ENCODE measurements around the gene NFIX.
"Not testable (repeated sequence)": the region's sequence is repeated elsewhere in the genome, so short reads cannot be mapped to it uniquely, and the experiment has no call there.

The NFIX gene

GRCh38 chr19:12947702-12948611 lies 47.3 kb upstream of the NFIX start:
- peaks cover 13% of the 10 kb centered on the region for H3K79me2 ChIP-seq (ENCODE audit: control insufficient read depth, insufficient read depth, low read length)
- WGBS (ENCODE audit: extremely low coverage, insufficient coverage, low lambda C conversion rate) = no CpG with 5 or more reads among the region's 28 CpGs
- H3K9ac ChIP-seq (ENCODE audit: low read length) = no peak overlapping the region
- H3K36me3 ChIP-seq (ENCODE audit: control insufficient read depth, insufficient read depth, low read length) = peaks cover 13% of the 10 kb centered on the region
- no peak overlapping the region for H3K18ac ChIP-seq (ENCODE audit: low read length)
- H4K8ac ChIP-seq (ENCODE audit: low read depth, low read length) = no peak overlapping the region
- no peak for DNase-seq
- H2BK120ac ChIP-seq (ENCODE audit: low read depth, low read length) = no peak overlapping the region
- no peak overlapping the region for H2BK15ac ChIP-seq (replicated peaks; ENCODE audit: low read depth)
- no peak overlapping the region for H3K56ac ChIP-seq (ENCODE audit: low read length)
- H3K4me1 ChIP-seq (ENCODE audit: control insufficient read depth, low read depth, low read length) = no peaks in the 10 kb centered on the region
- no peak overlapping the region for H3K4me3 ChIP-seq (ENCODE audit: low read length)
- no peak overlapping the region for H3K23ac ChIP-seq (ENCODE audit: low read length)
- H3K27ac ChIP-seq (ENCODE audit: low read depth, low read length) = no peak overlapping the region
- H3K79me1 ChIP-seq (ENCODE audit: low read length) = peaks cover 9% of the 10 kb centered on the region
- no peak overlapping the region for H4K5ac ChIP-seq (ENCODE audit: low read length)
- H3K4me2 ChIP-seq (ENCODE audit: low read length) = no peak overlapping the region
- H3K27me3 ChIP-seq (ENCODE audit: insufficient read depth, low read length, poor library complexity) = no peaks in the 10 kb centered on the region
- H2BK5ac ChIP-seq (ENCODE audit: low read length) = no peak overlapping the region
- H3K4ac ChIP-seq (ENCODE audit: low read depth, low read length) = no peak overlapping the region
- H2AK5ac ChIP-seq (ENCODE audit: low read length) = no peak overlapping the region

- Histone ChIP-seq H4K5ac (ENCODE audit: low read length) (no peak overlapping the region), H2AK5ac (ENCODE audit: low read length) (no peak overlapping the region), H3K36me3 (ENCODE audit: control insufficient read depth, insufficient read depth, low read length) (peaks cover 7% of the 10 kb centered on the region), H3K18ac (ENCODE audit: low read length) (no peak overlapping the region), H3K79me2 (ENCODE audit: control insufficient read depth, insufficient read depth, low read length) (peaks cover 13% of the 10 kb centered on the region), H3K27me3 (ENCODE audit: insufficient read depth, low read length, poor library complexity) (no peaks in the 10 kb centered on the region), H3K27ac (ENCODE audit: low read depth, low read length) (no peak overlapping the region), H3K56ac (ENCODE audit: low read length) (no peak overlapping the region), H3K9ac (ENCODE audit: low read length) (no peak overlapping the region), H2BK15ac (replicated peaks; ENCODE audit: low read depth) (no peak overlapping the region), H3K23ac (ENCODE audit: low read length) (no peak overlapping the region), H3K4me1 (ENCODE audit: control insufficient read depth, low read depth, low read length) (no peaks in the 10 kb centered on the region), H3K4me2 (ENCODE audit: low read length) (no peak overlapping the region), H3K4me3 (ENCODE audit: low read length) (no peak overlapping the region), H2BK120ac (ENCODE audit: low read depth, low read length) (no peak overlapping the region), H2BK5ac (ENCODE audit: low read length) (no peak overlapping the region), H3K79me1 (ENCODE audit: low read length) (peaks cover 5% of the 10 kb centered on the region), H4K8ac (ENCODE audit: low read depth, low read length) (no peak overlapping the region), H3K4ac (ENCODE audit: low read depth, low read length) (no peak overlapping the region)
- DNase-seq = no peak
- WGBS (ENCODE audit: extremely low coverage, insufficient coverage, low lambda C conversion rate) = no CpG with 5 or more reads among the region's 30 CpGs
Observed at GRCh38 chr19:12948612-12949362, 46.5 kb upstream of the NFIX start.

GRCh38 chr19:12949363-12950283 lies 45.7 kb upstream of the NFIX start:
- no peak overlapping the region for H3K56ac ChIP-seq (ENCODE audit: low read length)
- no peak overlapping the region for H4K8ac ChIP-seq (ENCODE audit: low read depth, low read length)
- H3K4me3 ChIP-seq (ENCODE audit: low read length) = no peak overlapping the region
- no peak overlapping the region for H4K5ac ChIP-seq (ENCODE audit: low read length)
- H3K18ac ChIP-seq (ENCODE audit: low read length) = no peak overlapping the region
- H2BK15ac ChIP-seq (replicated peaks; ENCODE audit: low read depth) = no peak overlapping the region
- no peak for DNase-seq
- H2AK5ac ChIP-seq (ENCODE audit: low read length) = no peak overlapping the region
- H2BK5ac ChIP-seq (ENCODE audit: low read length) = no peak overlapping the region
- no peaks in the 10 kb centered on the region for H3K27me3 ChIP-seq (ENCODE audit: insufficient read depth, low read length, poor library complexity)
- peaks cover 9% of the 10 kb centered on the region for H3K36me3 ChIP-seq (ENCODE audit: control insufficient read depth, insufficient read depth, low read length)
- H3K4me2 ChIP-seq (ENCODE audit: low read length) = no peak overlapping the region
- H3K27ac ChIP-seq (ENCODE audit: low read depth, low read length) = no peak overlapping the region
- H3K4ac ChIP-seq (ENCODE audit: low read depth, low read length) = no peak overlapping the region
- H3K79me2 ChIP-seq (ENCODE audit: control insufficient read depth, insufficient read depth, low read length) = peaks cover 19% of the 10 kb centered on the region
- no peaks in the 10 kb centered on the region for H3K4me1 ChIP-seq (ENCODE audit: control insufficient read depth, low read depth, low read length)
- no peak overlapping the region for H3K23ac ChIP-seq (ENCODE audit: low read length)
- no peak overlapping the region for H3K9ac ChIP-seq (ENCODE audit: low read length)
- peaks cover 5% of the 10 kb centered on the region for H3K79me1 ChIP-seq (ENCODE audit: low read length)
- WGBS (ENCODE audit: extremely low coverage, insufficient coverage, low lambda C conversion rate) = no CpG with 5 or more reads among the region's 16 CpGs
- no peak overlapping the region for H2BK120ac ChIP-seq (ENCODE audit: low read depth, low read length)

- not testable (repeated sequence) for H3K4me3 ChIP-seq (ENCODE audit: low read length); H3K27me3 ChIP-seq (ENCODE audit: insufficient read depth, low read length, poor library complexity); H3K56ac ChIP-seq (ENCODE audit: low read length); H3K4me1 ChIP-seq (ENCODE audit: control insufficient read depth, low read depth, low read length); H3K18ac ChIP-seq (ENCODE audit: low read length); H3K23ac ChIP-seq (ENCODE audit: low read length); H3K27ac ChIP-seq (ENCODE audit: low read depth, low read length); H3K9ac ChIP-seq (ENCODE audit: low read length); H2BK5ac ChIP-seq (ENCODE audit: low read length); DNase-seq; H2BK120ac ChIP-seq (ENCODE audit: low read depth, low read length); H4K8ac ChIP-seq (ENCODE audit: low read depth, low read length); H2BK15ac ChIP-seq (replicated peaks; ENCODE audit: low read depth); H2AK5ac ChIP-seq (ENCODE audit: low read length); H4K5ac ChIP-seq (ENCODE audit: low read length); H3K4ac ChIP-seq (ENCODE audit: low read depth, low read length); H3K4me2 ChIP-seq (ENCODE audit: low read length)
- no CpG with 5 or more reads among the region's 6 CpGs for WGBS (ENCODE audit: extremely low coverage, insufficient coverage, low lambda C conversion rate)
- peaks cover 12% of the 10 kb centered on the region for H3K36me3 ChIP-seq (ENCODE audit: control insufficient read depth, insufficient read depth, low read length)
- H3K79me2 ChIP-seq (ENCODE audit: control insufficient read depth, insufficient read depth, low read length) = peaks cover 31% of the 10 kb centered on the region
- peaks cover 12% of the 10 kb centered on the region for H3K79me1 ChIP-seq (ENCODE audit: low read length)
Observed at GRCh38 chr19:12952050-12952449, 43.2 kb upstream of the NFIX start.

- no peak overlapping the region for H2AK5ac ChIP-seq (ENCODE audit: low read length)
- no peak for DNase-seq
- H3K23ac ChIP-seq (ENCODE audit: low read length) = no peak overlapping the region
- H3K79me1 ChIP-seq (ENCODE audit: low read length) = peaks cover 12% of the 10 kb centered on the region
- peaks cover 27% of the 10 kb centered on the region for H3K79me2 ChIP-seq (ENCODE audit: control insufficient read depth, insufficient read depth, low read length)
- no peak overlapping the region for H3K9ac ChIP-seq (ENCODE audit: low read length)
- H3K4me3 ChIP-seq (ENCODE audit: low read length) = no peak overlapping the region
- H3K27ac ChIP-seq (ENCODE audit: low read depth, low read length) = no peak overlapping the region
- H3K27me3 ChIP-seq (ENCODE audit: insufficient read depth, low read length, poor library complexity) = no peaks in the 10 kb centered on the region
- H3K4me2 ChIP-seq (ENCODE audit: low read length) = no peak overlapping the region
- H2BK5ac ChIP-seq (ENCODE audit: low read length) = no peak overlapping the region
- H3K18ac ChIP-seq (ENCODE audit: low read length) = no peak overlapping the region
- H2BK15ac ChIP-seq (replicated peaks; ENCODE audit: low read depth) = no peak overlapping the region
- H4K8ac ChIP-seq (ENCODE audit: low read depth, low read length) = no peak overlapping the region
- H3K4me1 ChIP-seq (ENCODE audit: control insufficient read depth, low read depth, low read length) = no peaks in the 10 kb centered on the region
- no CpG with 5 or more reads among the region's 12 CpGs for WGBS (ENCODE audit: extremely low coverage, insufficient coverage, low lambda C conversion rate)
- H3K36me3 ChIP-seq (ENCODE audit: control insufficient read depth, insufficient read depth, low read length) = peaks cover 12% of the 10 kb centered on the region
- H4K5ac ChIP-seq (ENCODE audit: low read length) = no peak overlapping the region
- no peak overlapping the region for H3K4ac ChIP-seq (ENCODE audit: low read depth, low read length)
- H3K56ac ChIP-seq (ENCODE audit: low read length) = no peak overlapping the region
- H2BK120ac ChIP-seq (ENCODE audit: low read depth, low read length) = no peak overlapping the region
Observed at GRCh38 chr19:12952488-12953137, 42.7 kb upstream of the NFIX start.
